ENCODE results near the gene PAFAH2. TPM values are rescaled to one million over a fixed set of nuclear protein-coding genes. Genes with fewer than 3 reads are reported as not detected.

PAFAH2 gene
- total RNA-seq, 3 donors from 2014 or later (not counting 1 experiment from before 2014, with no cell fraction given) = 39.0 to 95.1 (median 68.6) TPM

- Histone ChIP-seq H3K4me1 (ENCODE audit: control insufficient read depth, insufficient read depth, low read length) (peaks cover 19% of the 10 kb centered on the region), H3K36me3 (ENCODE audit: control insufficient read depth, insufficient read depth, low read length) (no peaks in the 10 kb centered on the region), H3K4me3 (ENCODE audit: low read length) (peak overlapping the region; percentile 97), H3K27ac (ENCODE audit: low read length) (no peak overlapping the region), H3K9me3 (ENCODE audit: control insufficient read depth, insufficient read depth, low read length) (no peaks in the 10 kb centered on the region), H3K27me3 (ENCODE audit: control insufficient read depth, insufficient read depth, low read length) (peaks cover 8% of the 10 kb centered on the region)
- TF ChIP-seq, protein P1, sequence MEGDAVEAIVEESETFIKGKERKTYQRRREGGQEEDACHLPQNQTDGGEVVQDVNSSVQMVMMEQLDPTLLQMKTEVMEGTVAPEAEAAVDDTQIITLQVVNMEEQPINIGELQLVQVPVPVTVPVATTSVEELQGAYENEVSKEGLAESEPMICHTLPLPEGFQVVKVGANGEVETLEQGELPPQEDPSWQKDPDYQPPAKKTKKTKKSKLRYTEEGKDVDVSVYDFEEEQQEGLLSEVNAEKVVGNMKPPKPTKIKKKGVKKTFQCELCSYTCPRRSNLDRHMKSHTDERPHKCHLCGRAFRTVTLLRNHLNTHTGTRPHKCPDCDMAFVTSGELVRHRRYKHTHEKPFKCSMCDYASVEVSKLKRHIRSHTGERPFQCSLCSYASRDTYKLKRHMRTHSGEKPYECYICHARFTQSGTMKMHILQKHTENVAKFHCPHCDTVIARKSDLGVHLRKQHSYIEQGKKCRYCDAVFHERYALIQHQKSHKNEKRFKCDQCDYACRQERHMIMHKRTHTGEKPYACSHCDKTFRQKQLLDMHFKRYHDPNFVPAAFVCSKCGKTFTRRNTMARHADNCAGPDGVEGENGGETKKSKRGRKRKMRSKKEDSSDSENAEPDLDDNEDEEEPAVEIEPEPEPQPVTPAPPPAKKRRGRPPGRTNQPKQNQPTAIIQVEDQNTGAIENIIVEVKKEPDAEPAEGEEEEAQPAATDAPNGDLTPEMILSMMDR (IDR thresholded peaks at IDR 0.05) = peak; percentile 99
- Mint-ChIP-seq H3K4me1 (peaks cover 9 to 20% of the 10 kb centered on the region in 2 donors), H3K27ac (peak overlapping the region; percentile 72 to 89), H3K4me3 (peak overlapping the region; percentile 97), H3K27me3 (ENCODE audit: low read depth in 2 of 2) (peaks cover 0 to 8% of the 10 kb centered on the region in 2 donors), H3K36me3 (no peaks in the 10 kb centered on the region), H3K9me3 (no peaks in the 10 kb centered on the region)
- DNase-seq (peak; percentile 81 to 87), ATAC-seq (peak; percentile 74 to 91 (median 76))
- intact Hi-C loops (cut with micrococcal nuclease) = loop anchor here (5.0 kb wide), 1 partner anchor 111 kb away; no protein-coding TSS in a partner anchor
- WGBS (ENCODE audit: insufficient coverage) = 15% methylated on average over 39 of the region's 39 CpGs
These were observed 38.3 kb upstream of the PAFAH2 start for GRCh38 chr1:26035959-26036755.

GRCh38 chr1:26035203-26035958 lies 37.5 kb upstream of the PAFAH2 start:
- DNase-seq (peak; percentile 89 to 96), ATAC-seq (peak; percentile 93 to 96 (median 95))
- TF ChIP-seq, protein P1 (IDR thresholded peaks at IDR 0.05) = no peak
- H3K9me3 ChIP-seq (ENCODE audit: control insufficient read depth, insufficient read depth, low read length) = no peaks in the 10 kb centered on the region
- H3K27ac Mint-ChIP-seq = peak overlapping the region; percentile 72 to 89
- H3K27me3 Mint-ChIP-seq (ENCODE audit: low read depth in 2 of 2) = peaks cover 0 to 11% of the 10 kb centered on the region in 2 donors
- H3K36me3 ChIP-seq (ENCODE audit: control insufficient read depth, insufficient read depth, low read length) = no peaks in the 10 kb centered on the region
- H3K4me3 Mint-ChIP-seq = peak overlapping the region; percentile 97
- peaks cover 19% of the 10 kb centered on the region for H3K4me1 ChIP-seq (ENCODE audit: control insufficient read depth, insufficient read depth, low read length)
- H3K4me1 Mint-ChIP-seq = peaks cover 9 to 20% of the 10 kb centered on the region in 2 donors
- under 1% methylated on average over 60 of the region's 60 CpGs for WGBS (ENCODE audit: insufficient coverage)
- no peaks in the 10 kb centered on the region for H3K9me3 Mint-ChIP-seq
- peak overlapping the region; percentile 43 for H3K27ac ChIP-seq (ENCODE audit: low read length)
- intact Hi-C loops (cut with micrococcal nuclease) = loop anchor here (5.0 kb wide), 1 partner anchor 112 kb away; no protein-coding TSS in a partner anchor
- peaks cover 8% of the 10 kb centered on the region for H3K27me3 ChIP-seq (ENCODE audit: control insufficient read depth, insufficient read depth, low read length)
- H3K36me3 Mint-ChIP-seq = no peaks in the 10 kb centered on the region
- peak overlapping the region; percentile 97 for H3K4me3 ChIP-seq (ENCODE audit: low read length)

DNA sequence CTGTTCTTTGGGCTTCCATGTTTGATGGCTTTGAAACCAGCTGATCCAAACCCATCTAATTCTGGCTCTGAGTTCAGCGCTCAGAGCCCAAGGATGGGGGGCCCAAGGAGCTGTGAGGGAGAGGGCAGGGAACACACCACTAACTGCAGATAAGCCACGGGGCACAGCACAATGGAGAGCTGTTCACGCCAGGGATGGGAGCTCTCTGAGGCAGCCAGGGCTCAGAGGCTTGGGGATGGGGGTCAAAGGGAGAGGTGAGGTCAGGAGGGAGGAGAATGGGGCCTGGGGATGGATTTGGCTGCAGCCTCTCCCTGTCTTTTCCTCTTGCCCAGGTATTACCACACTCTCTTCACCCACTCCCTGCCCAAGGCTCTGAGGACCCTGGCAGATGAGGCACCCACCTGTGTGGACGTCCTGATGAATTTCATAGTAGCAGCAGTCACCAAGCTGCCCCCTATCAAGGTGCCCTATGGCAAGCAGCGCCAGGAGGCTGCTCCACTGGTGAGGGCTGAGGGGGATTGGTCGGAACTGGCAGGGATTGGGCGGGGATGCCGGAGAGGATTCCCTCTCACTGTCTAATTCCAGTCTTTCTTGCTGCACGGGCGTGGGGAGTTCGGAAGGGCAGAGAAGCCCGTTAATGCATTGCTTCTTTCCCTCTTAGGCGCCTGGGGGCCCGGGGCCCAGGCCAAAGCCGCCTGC lies 36.8 kb upstream of the PAFAH2 start:
- H3K27ac ChIP-seq (ENCODE audit: low read length) = no peak overlapping the region
- 23% methylated on average over 15 of the region's 15 CpGs for WGBS (ENCODE audit: insufficient coverage)
- H3K4me3 ChIP-seq (ENCODE audit: low read length) = peak overlapping the region; percentile 97
- no peaks in the 10 kb centered on the region for H3K36me3 ChIP-seq (ENCODE audit: control insufficient read depth, insufficient read depth, low read length)
- DNase-seq = peak in 1 of 2 donors; percentile 19
- H3K9me3 Mint-ChIP-seq = no peaks in the 10 kb centered on the region
- ATAC-seq = no peak
- H3K4me1 ChIP-seq (ENCODE audit: control insufficient read depth, insufficient read depth, low read length) = peaks cover 19% of the 10 kb centered on the region
- intact Hi-C loops (cut with micrococcal nuclease) = loop anchor here (5.0 kb wide), 1 partner anchor 113 kb away; no protein-coding TSS in a partner anchor
- peaks cover 8% of the 10 kb centered on the region for H3K27me3 ChIP-seq (ENCODE audit: control insufficient read depth, insufficient read depth, low read length)
- H3K9me3 ChIP-seq (ENCODE audit: control insufficient read depth, insufficient read depth, low read length) = no peaks in the 10 kb centered on the region
- H3K27ac Mint-ChIP-seq = peak overlapping the region in 1 of 2 donors; percentile 89
- H3K4me3 Mint-ChIP-seq = peak overlapping the region; percentile 97
- H3K36me3 Mint-ChIP-seq = no peaks in the 10 kb centered on the region
- TF ChIP-seq, protein P1 (IDR thresholded peaks at IDR 0.05) = no peak
- H3K4me1 Mint-ChIP-seq = peaks cover 9 to 20% of the 10 kb centered on the region in 2 donors
- H3K27me3 Mint-ChIP-seq (ENCODE audit: low read depth in 2 of 2) = peaks cover 0 to 14% of the 10 kb centered on the region in 2 donors

Data from natural killer cell (primary cell).